ENCODE results near the gene COX18.

DNA sequence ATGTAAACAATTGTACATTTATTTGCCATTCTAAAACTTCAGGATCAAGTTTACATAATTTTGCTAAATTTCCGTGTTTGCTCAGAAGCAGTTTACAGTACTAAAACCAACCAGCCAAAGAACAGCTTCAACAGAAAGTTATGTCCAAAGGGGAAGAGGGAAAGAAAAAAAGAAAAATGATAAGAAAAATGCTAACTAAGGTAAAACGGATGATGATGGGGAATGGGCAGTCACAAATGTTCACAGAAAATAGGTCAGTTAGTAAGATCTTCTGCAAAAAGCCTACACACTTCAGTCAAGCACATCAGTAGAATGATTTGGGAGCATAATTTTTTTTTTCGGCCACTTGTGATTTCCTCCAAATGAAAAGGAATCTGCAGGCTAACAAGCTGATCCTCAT, 6.3 kb upstream of the COX18 start:
- no peak for TF ChIP-seq POLR2A (IDR thresholded peaks at IDR 0.05)
- TF ChIP-seq, protein P1, sequence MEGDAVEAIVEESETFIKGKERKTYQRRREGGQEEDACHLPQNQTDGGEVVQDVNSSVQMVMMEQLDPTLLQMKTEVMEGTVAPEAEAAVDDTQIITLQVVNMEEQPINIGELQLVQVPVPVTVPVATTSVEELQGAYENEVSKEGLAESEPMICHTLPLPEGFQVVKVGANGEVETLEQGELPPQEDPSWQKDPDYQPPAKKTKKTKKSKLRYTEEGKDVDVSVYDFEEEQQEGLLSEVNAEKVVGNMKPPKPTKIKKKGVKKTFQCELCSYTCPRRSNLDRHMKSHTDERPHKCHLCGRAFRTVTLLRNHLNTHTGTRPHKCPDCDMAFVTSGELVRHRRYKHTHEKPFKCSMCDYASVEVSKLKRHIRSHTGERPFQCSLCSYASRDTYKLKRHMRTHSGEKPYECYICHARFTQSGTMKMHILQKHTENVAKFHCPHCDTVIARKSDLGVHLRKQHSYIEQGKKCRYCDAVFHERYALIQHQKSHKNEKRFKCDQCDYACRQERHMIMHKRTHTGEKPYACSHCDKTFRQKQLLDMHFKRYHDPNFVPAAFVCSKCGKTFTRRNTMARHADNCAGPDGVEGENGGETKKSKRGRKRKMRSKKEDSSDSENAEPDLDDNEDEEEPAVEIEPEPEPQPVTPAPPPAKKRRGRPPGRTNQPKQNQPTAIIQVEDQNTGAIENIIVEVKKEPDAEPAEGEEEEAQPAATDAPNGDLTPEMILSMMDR (IDR thresholded peaks at IDR 0.05), result no peak

All from uterus (tissue), 2 donors.